ENCODE results near the gene SERGEF.

DNA sequence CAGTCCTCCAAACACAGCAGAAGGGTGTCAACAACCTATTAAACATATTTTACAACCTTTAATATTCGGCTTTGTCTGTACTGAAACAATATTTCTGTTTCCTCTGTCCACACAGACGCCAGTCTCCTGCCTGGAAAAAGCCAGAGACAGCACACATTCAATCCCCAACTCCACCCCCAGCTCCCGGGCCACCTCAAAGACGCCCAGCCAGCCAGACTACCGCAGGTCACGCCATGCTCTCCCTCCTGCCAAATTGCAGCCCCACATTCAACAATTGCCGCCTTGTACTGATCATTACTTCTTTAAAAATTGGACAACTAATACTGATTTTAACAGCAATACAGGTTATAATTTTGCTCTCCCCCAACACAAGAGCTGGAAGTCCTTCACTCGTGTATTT is 1.2 kb downstream of the SERGEF start:
- TF ChIP-seq TARDBP (CRISPR knock-in tag; IDR thresholded peaks at IDR 0.05), result no peak
- no peak for TF ChIP-seq THAP11 (CRISPR knock-in tag; IDR thresholded peaks at IDR 0.05)
- TF ChIP-seq, protein P1, sequence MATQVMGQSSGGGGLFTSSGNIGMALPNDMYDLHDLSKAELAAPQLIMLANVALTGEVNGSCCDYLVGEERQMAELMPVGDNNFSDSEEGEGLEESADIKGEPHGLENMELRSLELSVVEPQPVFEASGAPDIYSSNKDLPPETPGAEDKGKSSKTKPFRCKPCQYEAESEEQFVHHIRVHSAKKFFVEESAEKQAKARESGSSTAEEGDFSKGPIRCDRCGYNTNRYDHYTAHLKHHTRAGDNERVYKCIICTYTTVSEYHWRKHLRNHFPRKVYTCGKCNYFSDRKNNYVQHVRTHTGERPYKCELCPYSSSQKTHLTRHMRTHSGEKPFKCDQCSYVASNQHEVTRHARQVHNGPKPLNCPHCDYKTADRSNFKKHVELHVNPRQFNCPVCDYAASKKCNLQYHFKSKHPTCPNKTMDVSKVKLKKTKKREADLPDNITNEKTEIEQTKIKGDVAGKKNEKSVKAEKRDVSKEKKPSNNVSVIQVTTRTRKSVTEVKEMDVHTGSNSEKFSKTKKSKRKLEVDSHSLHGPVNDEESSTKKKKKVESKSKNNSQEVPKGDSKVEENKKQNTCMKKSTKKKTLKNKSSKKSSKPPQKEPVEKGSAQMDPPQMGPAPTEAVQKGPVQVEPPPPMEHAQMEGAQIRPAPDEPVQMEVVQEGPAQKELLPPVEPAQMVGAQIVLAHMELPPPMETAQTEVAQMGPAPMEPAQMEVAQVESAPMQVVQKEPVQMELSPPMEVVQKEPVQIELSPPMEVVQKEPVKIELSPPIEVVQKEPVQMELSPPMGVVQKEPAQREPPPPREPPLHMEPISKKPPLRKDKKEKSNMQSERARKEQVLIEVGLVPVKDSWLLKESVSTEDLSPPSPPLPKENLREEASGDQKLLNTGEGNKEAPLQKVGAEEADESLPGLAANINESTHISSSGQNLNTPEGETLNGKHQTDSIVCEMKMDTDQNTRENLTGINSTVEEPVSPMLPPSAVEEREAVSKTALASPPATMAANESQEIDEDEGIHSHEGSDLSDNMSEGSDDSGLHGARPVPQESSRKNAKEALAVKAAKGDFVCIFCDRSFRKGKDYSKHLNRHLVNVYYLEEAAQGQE (IDR thresholded peaks at IDR 0.05; ENCODE audit: borderline replicate concordance in 1 of 2, low read depth in 1 of 2, low read length in 2 of 2), result no peak
